Measurements from ENCODE around the gene ALDH3B2.

The ALDH3B2 gene

GRCh38 chr11:67652965-67653845 lies 21.2 kb downstream of the ALDH3B2 start:
- FAIRE-seq: no peak
- no peak for DNase-seq (ENCODE audit: insufficient read length)

GRCh38 chr11:67651976-67652781 lies 22.2 kb downstream of the ALDH3B2 start:
- FAIRE-seq (peak; percentile 85), DNase-seq (ENCODE audit: insufficient read length) (no peak)
- TF ChIP-seq POLR2AphosphoS5 (IDR thresholded peaks at IDR 0.05; ENCODE audit: low read depth, low read length) (no peak), TAF1 (IDR thresholded peaks at IDR 0.05; ENCODE audit: borderline replicate concordance, low read depth, low read length) (no peak), POLR2A (IDR thresholded peaks at IDR 0.05; ENCODE audit: low read depth, low read length) (no peak)

More at GRCh38 chr11:67652965-67653845, 21.2 kb downstream of the ALDH3B2 start:
- TF ChIP-seq POLR2AphosphoS5 (IDR thresholded peaks at IDR 0.05; ENCODE audit: low read depth, low read length) (no peak), POLR2A (IDR thresholded peaks at IDR 0.05; ENCODE audit: low read depth, low read length) (no peak), TAF1 (IDR thresholded peaks at IDR 0.05; ENCODE audit: borderline replicate concordance, low read depth, low read length) (no peak)

- FAIRE-seq: peak; percentile 97
- DNase-seq (ENCODE audit: insufficient read length): peak; percentile 24
These were observed 24.6 kb downstream of the ALDH3B2 start for GRCh38 chr11:67649634-67650510.

DNA sequence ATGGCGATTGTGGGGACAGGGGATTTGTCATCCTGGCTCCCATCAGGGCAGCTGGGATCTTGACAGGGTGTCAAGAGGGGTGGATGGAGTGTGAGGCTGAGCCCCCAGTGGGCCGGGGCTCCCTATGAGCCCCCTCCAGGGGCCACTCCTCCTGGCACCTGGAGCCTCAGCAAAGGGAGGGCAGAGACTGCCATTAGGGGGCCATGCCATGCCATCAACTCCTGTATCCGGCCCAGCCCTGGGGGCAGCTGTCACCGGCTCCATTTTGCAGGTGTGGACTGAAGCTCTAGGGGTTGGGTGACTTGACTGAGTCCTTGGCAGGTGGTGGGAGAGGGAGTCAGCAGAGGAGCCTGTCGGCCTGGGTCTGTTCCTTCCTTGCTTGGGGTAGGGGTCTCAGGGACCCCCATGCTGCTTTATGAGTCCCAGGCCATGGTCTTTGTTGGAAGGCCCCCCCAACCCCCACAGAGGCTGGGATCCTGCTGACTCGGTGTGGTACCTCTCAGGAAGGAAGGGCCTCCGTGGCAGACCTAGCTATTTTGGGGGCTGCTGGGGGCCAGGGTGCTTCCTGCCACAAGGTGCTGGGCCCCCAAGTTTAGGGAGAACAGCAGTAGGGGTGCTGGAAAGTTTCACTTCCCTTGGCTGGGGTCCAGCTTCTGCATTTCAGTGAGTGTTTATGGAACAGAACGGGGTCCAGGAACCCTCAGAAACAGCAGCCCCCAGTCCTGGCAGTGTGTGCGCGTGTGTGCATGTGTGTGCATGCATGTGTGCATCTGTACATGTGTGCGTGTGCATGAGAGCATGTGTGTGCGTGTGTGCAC lies 25.4 kb downstream of the ALDH3B2 start:
- FAIRE-seq: no peak
- no peak for TF ChIP-seq TAF1 (IDR thresholded peaks at IDR 0.05; ENCODE audit: borderline replicate concordance, low read depth, low read length)
- TF ChIP-seq POLR2AphosphoS5 (IDR thresholded peaks at IDR 0.05; ENCODE audit: low read depth, low read length): no peak
- no peak for TF ChIP-seq POLR2A (IDR thresholded peaks at IDR 0.05; ENCODE audit: low read depth, low read length)
- DNase-seq (ENCODE audit: insufficient read length): peak; percentile 48

More at GRCh38 chr11:67649634-67650510, 24.6 kb downstream of the ALDH3B2 start:
- TF ChIP-seq POLR2A (IDR thresholded peaks at IDR 0.05; ENCODE audit: low read depth, low read length): peak; percentile 59
- peak; percentile 67 for TF ChIP-seq POLR2AphosphoS5 (IDR thresholded peaks at IDR 0.05; ENCODE audit: low read depth, low read length)
- no peak for TF ChIP-seq TAF1 (IDR thresholded peaks at IDR 0.05; ENCODE audit: borderline replicate concordance, low read depth, low read length)

- DNase-seq (ENCODE audit: insufficient read length): peak; percentile 78
- FAIRE-seq: peak; percentile 97
- TF ChIP-seq POLR2AphosphoS5 (IDR thresholded peaks at IDR 0.05; ENCODE audit: low read depth, low read length): no peak
- peak; percentile 44; the same call in 1 of the 2 replicates for TF ChIP-seq POLR2A (IDR thresholded peaks at IDR 0.05; ENCODE audit: low read depth, low read length)
These were observed 26.2 kb downstream of the ALDH3B2 start for GRCh38 chr11:67648140-67648795.

DNA sequence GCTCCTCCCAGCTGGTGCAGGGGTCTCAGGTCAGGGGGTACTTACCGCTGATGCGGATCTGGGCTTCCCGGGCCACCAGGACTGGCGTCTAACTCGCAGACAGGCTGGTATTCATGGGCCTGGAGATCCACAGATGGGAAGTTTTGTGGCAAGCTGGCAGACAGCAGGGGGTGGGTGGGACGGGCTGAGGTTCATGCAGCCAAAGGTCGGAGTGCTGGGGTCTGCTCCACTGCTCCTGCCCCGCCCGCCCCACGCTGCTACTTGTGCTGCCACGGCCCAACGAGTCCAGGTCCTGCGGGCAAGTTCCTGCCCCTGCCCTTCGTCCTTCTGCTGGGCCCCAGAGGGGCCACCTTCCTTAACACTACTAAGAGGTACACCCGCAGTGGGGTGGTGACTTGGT lies 27.0 kb downstream of the ALDH3B2 start:
- TF ChIP-seq POLR2A (IDR thresholded peaks at IDR 0.05; ENCODE audit: low read depth, low read length) (no peak), POLR2AphosphoS5 (IDR thresholded peaks at IDR 0.05; ENCODE audit: low read depth, low read length) (no peak), TAF1 (IDR thresholded peaks at IDR 0.05; ENCODE audit: borderline replicate concordance, low read depth, low read length) (no peak)
- peak; percentile 67 for FAIRE-seq
- DNase-seq (ENCODE audit: insufficient read length): no peak

GRCh38 chr11:67646535-67647336 lies 27.7 kb downstream of the ALDH3B2 start:
- no peak for TF ChIP-seq POLR2AphosphoS5 (IDR thresholded peaks at IDR 0.05; ENCODE audit: low read depth, low read length)
- peak; percentile 49 for DNase-seq (ENCODE audit: insufficient read length)
- peak; percentile 98 for FAIRE-seq

GRCh38 chr11:67645521-67646461 lies 28.6 kb downstream of the ALDH3B2 start:
- FAIRE-seq (peak; percentile 53), DNase-seq (ENCODE audit: insufficient read length) (peak; percentile 27)
- TF ChIP-seq POLR2A (IDR thresholded peaks at IDR 0.05; ENCODE audit: low read depth, low read length) (no peak), TAF1 (IDR thresholded peaks at IDR 0.05; ENCODE audit: borderline replicate concordance, low read depth, low read length) (no peak), POLR2AphosphoS5 (IDR thresholded peaks at IDR 0.05; ENCODE audit: low read depth, low read length) (no peak)

Measured in GM12892 (cell line).